Measurements from ENCODE around the gene IRF8.

GRCh38 chr16:85909932-85910853, 11.2 kb downstream of the IRF8 start:
- TF ChIP-seq CTCF (IDR thresholded peaks at IDR 0.05) (no peak), POLR2A (IDR thresholded peaks at IDR 0.05) (no peak)
